ENCODE data around the gene TUBA8.
"Not testable (repeated sequence)": the region's sequence is repeated elsewhere in the genome, so short reads cannot be mapped to it uniquely, and the experiment has no call there.

DNA sequence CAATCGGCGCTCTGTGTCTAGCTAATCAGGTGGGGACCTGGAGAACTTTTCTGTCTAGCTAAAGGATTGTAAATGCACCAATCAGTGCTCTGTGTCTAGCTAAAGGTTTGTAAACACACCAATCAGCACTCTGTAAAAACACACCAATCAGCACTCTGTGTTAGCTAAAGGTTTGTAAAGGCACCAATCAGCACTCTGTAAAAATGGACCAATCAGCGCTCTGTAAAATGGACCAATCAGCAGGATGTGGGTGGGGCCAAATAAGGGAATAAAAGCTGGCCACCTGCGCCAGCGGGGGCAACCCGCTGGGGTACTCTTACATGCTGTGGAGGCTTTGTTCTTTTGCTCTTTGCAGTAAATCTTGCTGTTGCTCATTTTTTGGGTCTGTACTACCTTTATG lies 30.4 kb downstream of the TUBA8 start:
- TF ChIP-seq, protein P1, sequence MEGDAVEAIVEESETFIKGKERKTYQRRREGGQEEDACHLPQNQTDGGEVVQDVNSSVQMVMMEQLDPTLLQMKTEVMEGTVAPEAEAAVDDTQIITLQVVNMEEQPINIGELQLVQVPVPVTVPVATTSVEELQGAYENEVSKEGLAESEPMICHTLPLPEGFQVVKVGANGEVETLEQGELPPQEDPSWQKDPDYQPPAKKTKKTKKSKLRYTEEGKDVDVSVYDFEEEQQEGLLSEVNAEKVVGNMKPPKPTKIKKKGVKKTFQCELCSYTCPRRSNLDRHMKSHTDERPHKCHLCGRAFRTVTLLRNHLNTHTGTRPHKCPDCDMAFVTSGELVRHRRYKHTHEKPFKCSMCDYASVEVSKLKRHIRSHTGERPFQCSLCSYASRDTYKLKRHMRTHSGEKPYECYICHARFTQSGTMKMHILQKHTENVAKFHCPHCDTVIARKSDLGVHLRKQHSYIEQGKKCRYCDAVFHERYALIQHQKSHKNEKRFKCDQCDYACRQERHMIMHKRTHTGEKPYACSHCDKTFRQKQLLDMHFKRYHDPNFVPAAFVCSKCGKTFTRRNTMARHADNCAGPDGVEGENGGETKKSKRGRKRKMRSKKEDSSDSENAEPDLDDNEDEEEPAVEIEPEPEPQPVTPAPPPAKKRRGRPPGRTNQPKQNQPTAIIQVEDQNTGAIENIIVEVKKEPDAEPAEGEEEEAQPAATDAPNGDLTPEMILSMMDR (IDR thresholded peaks at IDR 0.05) = not testable (repeated sequence)
- TF ChIP-seq EP300, POLR2A, POLR2AphosphoS5 (IDR thresholded peaks at IDR 0.05): not testable (repeated sequence)
